Hepatocyte (in vitro differentiated cells): Measurements from ENCODE around the gene TAF8.

Source experiments
- CTCF ChIP-seq: fragments of 200-600 bp; sonication (generic); IDR thresholded peaks from 2 replicates; pipeline ENCODE4 v1.5.1; 2016; ENCODE audit warnings: antibody characterized with exemption, mild to moderate bottlenecking; ENCODE audit not compliant: poor library complexity
- EZH2 ChIP-seq: fragments of 200-600 bp; sonication (generic); IDR thresholded peaks from 2 replicates; pipeline ENCODE4 v1.6.1; 2016; ENCODE audit warnings: antibody characterized with exemption, mild to moderate bottlenecking, borderline replicate concordance

GRCh38 chr6:42071881-42072583 lies 21.7 kb downstream of the TAF8 start:
- TF ChIP-seq CTCF = no peak
- no peak for TF ChIP-seq EZH2
